Dedifferentiated amniotic fluid mesenchymal stem cell (primary cell): ENCODE measurements around the gene NMT2.
"Not testable (repeated sequence)": the region's sequence is repeated elsewhere in the genome, so short reads cannot be mapped to it uniquely, and the experiment has no call there.

ENCODE experiments used
- DNase-seq: peaks from one replicate; pipeline ENCODE4 v3.0.0-alpha.2; 2016; ENCODE audit errors: extremely low spot score

Gene NMT2

GRCh38 chr10:15168291-15168785 is at the start of gene NMT2:
NMT2 (minus strand) TSS chr10:15168693; CDS start chr10:15168612, 81 bp downstream.
- no peak for DNase-seq

GRCh38 chr10:15216700-15217099 is 48.2 kb upstream of the NMT2 start:
- no peak for DNase-seq

- DNase-seq, result no peak
Observed at GRCh38 chr10:15214237-15214636, 45.7 kb upstream of the NMT2 start.

GRCh38 chr10:15213461-15213861 is 45.0 kb upstream of the NMT2 start:
- DNase-seq, result no peak

- peak; percentile 30 for DNase-seq
Observed at GRCh38 chr10:15211464-15211979, 43.0 kb upstream of the NMT2 start.

GRCh38 chr10:15210521-15210920 is 42.0 kb upstream of the NMT2 start:
- no peak for DNase-seq

GRCh38 chr10:15209827-15210509 is 41.5 kb upstream of the NMT2 start:
- DNase-seq, result peak; percentile 63

GRCh38 chr10:15208221-15208620 is 39.7 kb upstream of the NMT2 start:
- no peak for DNase-seq

- DNase-seq, result not testable (repeated sequence)
Observed at GRCh38 chr10:15207410-15207809, 38.9 kb upstream of the NMT2 start.

GRCh38 chr10:15202639-15203038 is 34.1 kb upstream of the NMT2 start:
- no peak for DNase-seq

GRCh38 chr10:15202301-15202621 is 33.8 kb upstream of the NMT2 start:
- not testable (repeated sequence) for DNase-seq

GRCh38 chr10:15201589-15202300 is 33.3 kb upstream of the NMT2 start:
- DNase-seq, result peak; percentile 22

GRCh38 chr10:15200626-15201025 is 32.1 kb upstream of the NMT2 start:
- peak; percentile 83 for DNase-seq

- no peak for DNase-seq
Observed at GRCh38 chr10:15197911-15198310, 29.4 kb upstream of the NMT2 start.

GRCh38 chr10:15197276-15197675 is 28.8 kb upstream of the NMT2 start:
- DNase-seq, result no peak

- DNase-seq, result no peak
Observed at GRCh38 chr10:15196021-15196834, 27.7 kb upstream of the NMT2 start.

GRCh38 chr10:15189133-15189885 is 20.8 kb upstream of the NMT2 start:
- DNase-seq, result no peak

GRCh38 chr10:15188603-15189002 is 20.1 kb upstream of the NMT2 start:
- DNase-seq, result no peak

- DNase-seq, result no peak
Observed at GRCh38 chr10:15183689-15184481, 15.4 kb upstream of the NMT2 start.

GRCh38 chr10:15182540-15183207 is 14.2 kb upstream of the NMT2 start:
- DNase-seq, result no peak
